IPS-18a (cell line): ENCODE data around the gene MRPL42.

ENCODE experiments used
- H3K27ac ChIP-seq: one replicate; pipeline ENCODE4 v1.5.1; 2013; ENCODE audit warnings: low read length
- H3K27me3 ChIP-seq: one replicate; pipeline ENCODE4 v1.6.1; 2013; ENCODE audit warnings: mild to moderate bottlenecking, low read length; ENCODE audit not compliant: control insufficient read depth, insufficient read depth
- H3K36me3 ChIP-seq: one replicate; pipeline ENCODE4 v1.6.1; 2013; ENCODE audit warnings: low read depth, low read length; ENCODE audit not compliant: control insufficient read depth
- H3K4me1 ChIP-seq: one replicate; pipeline ENCODE4 v1.6.1; 2013; ENCODE audit warnings: low read depth, low read length; ENCODE audit not compliant: control insufficient read depth
- H3K4me3 ChIP-seq: one replicate; pipeline ENCODE4 v1.5.1; 2013; ENCODE audit warnings: low read length
- H3K9ac ChIP-seq: one replicate; pipeline ENCODE4 v1.6.1; 2013; ENCODE audit warnings: mild to moderate bottlenecking, low read length, moderate library complexity
- H3K9me3 ChIP-seq: one replicate; pipeline ENCODE4 v1.6.1; 2013; ENCODE audit warnings: low read depth, low read length; ENCODE audit not compliant: control insufficient read depth

MRPL42 gene

GRCh38 chr12:93563807-93564538 lies 96.7 kb downstream of the MRPL42 start:
- H3K4me1 ChIP-seq, result no peaks in the 10 kb centered on the region
- no peak overlapping the region for H3K27ac ChIP-seq
- H3K9ac ChIP-seq, result no peak overlapping the region
- no peaks in the 10 kb centered on the region for H3K9me3 ChIP-seq
- no peaks in the 10 kb centered on the region for H3K36me3 ChIP-seq
- H3K4me3 ChIP-seq, result no peak overlapping the region
- H3K27me3 ChIP-seq, result no peaks in the 10 kb centered on the region

- H3K27ac ChIP-seq, result no peak overlapping the region
- H3K9me3 ChIP-seq, result no peaks in the 10 kb centered on the region
- H3K4me3 ChIP-seq, result no peak overlapping the region
- H3K27me3 ChIP-seq, result no peaks in the 10 kb centered on the region
- no peak overlapping the region for H3K9ac ChIP-seq
- H3K4me1 ChIP-seq, result peaks cover 4% of the 10 kb centered on the region
- no peaks in the 10 kb centered on the region for H3K36me3 ChIP-seq
Measured at GRCh38 chr12:93565760-93566159, 98.4 kb downstream of the MRPL42 start.
